Mesothelial cell of epicardium (in vitro differentiated cells): ENCODE data around the gene NRSN2. TPM values are rescaled to one million over a fixed set of nuclear protein-coding genes. Genes with fewer than 3 reads are reported as not detected.
A peak's percentile ranks its signal among the peaks of the same experiment; 100 is the strongest.
"Not testable (repeated sequence)": the region's sequence is repeated elsewhere in the genome, so short reads cannot be mapped to it uniquely, and the experiment has no call there.

Experiments
- DNase-seq, 2 experiments: peaks; one replicate each; pipeline ENCODE4 v3.0.0; 2021; ENCODE audit warnings: low spot score in 2 of 2; ENCODE audit not compliant: unreplicated experiment in 2 of 2
- H3K27ac Mint-ChIP-seq: 2 replicates; pipeline ENCODE4 v1.8.0; 2021; ENCODE audit warnings: mixed read lengths
- H3K27me3 Mint-ChIP-seq: 2 replicates; pipeline ENCODE4 v1.8.0; 2021; ENCODE audit warnings: low read depth, mixed read lengths
- H3K36me3 Mint-ChIP-seq: 2 replicates; pipeline ENCODE4 v1.8.0; 2021; ENCODE audit warnings: mixed read lengths
- H3K4me1 Mint-ChIP-seq: 2 replicates; pipeline ENCODE4 v1.8.0; 2021; ENCODE audit warnings: mixed read lengths
- H3K4me3 Mint-ChIP-seq: 2 replicates; pipeline ENCODE4 v1.8.0; 2021; ENCODE audit warnings: mild to moderate bottlenecking, moderate library complexity, mixed read lengths
- H3K9me3 Mint-ChIP-seq: 2 replicates; pipeline ENCODE4 v1.8.0; 2021; ENCODE audit warnings: mixed read lengths
- total RNA-seq: library from RNA; stranded (reverse); gene quantifications from 3 replicates; pipeline ENCODE4 v1.2.1, GENCODE V29; 2021
- TF ChIP-seq, protein P1 (sequence below): fragments of 200-600 bp; sonication (generic); IDR thresholded peaks from one replicate; pipeline ENCODE4 v1.5.0; 2021; ENCODE audit warnings: antibody characterized with exemption; ENCODE audit not compliant: unreplicated experiment

Gene NRSN2
- total RNA-seq, 1 donor from 2014 or later = 46.2 TPM

DNA sequence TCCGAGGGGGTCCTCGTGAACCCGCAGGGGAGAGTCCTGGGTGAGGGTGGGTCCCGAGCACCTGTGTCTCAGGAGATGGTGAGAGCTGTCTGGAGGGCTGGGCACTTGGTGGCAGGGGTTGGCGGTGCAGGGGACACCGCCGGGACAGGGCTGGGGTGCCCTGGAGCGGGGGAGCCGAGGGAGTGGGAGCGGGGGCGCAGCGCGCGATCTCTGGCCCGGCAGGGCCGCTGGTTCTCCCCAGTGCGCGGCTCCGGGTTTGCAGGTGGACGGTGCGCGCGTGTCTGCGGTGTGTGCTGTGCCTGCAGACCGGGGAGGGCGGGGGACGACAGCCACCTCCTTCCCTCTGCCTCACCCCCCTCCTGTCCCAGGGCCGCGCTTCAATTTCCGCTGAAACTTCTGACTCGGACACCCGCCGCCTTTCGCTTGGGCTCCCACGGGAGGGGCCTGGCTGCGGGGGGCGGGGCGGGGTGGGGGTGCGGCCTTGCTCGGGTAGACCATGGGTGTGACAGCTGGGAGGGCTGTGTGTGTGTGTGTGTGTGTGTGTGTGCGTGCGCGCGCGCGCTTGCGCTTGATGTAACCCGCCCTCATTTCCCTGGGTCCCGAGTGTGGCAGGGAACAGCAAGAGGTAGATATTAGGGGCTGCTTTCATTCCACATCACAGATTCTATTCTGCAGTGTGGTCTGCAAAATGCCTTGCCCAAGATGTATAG is 34.8 kb downstream of the NRSN2 start:
- DNase-seq = peak in 1 of 2 experiments; percentile 56
- Mint-ChIP-seq H3K36me3 (no peaks in the 10 kb centered on the region), H3K4me3 (peak overlapping the region; percentile 65), H3K27me3 (no peaks in the 10 kb centered on the region), H3K27ac (no peak overlapping the region), H3K4me1 (peaks cover 2% of the 10 kb centered on the region), H3K9me3 (no peaks in the 10 kb centered on the region)
- TF ChIP-seq, protein P1, sequence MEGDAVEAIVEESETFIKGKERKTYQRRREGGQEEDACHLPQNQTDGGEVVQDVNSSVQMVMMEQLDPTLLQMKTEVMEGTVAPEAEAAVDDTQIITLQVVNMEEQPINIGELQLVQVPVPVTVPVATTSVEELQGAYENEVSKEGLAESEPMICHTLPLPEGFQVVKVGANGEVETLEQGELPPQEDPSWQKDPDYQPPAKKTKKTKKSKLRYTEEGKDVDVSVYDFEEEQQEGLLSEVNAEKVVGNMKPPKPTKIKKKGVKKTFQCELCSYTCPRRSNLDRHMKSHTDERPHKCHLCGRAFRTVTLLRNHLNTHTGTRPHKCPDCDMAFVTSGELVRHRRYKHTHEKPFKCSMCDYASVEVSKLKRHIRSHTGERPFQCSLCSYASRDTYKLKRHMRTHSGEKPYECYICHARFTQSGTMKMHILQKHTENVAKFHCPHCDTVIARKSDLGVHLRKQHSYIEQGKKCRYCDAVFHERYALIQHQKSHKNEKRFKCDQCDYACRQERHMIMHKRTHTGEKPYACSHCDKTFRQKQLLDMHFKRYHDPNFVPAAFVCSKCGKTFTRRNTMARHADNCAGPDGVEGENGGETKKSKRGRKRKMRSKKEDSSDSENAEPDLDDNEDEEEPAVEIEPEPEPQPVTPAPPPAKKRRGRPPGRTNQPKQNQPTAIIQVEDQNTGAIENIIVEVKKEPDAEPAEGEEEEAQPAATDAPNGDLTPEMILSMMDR = no peak

GRCh38 chr20:382291-383115 is 35.6 kb downstream of the NRSN2 start:
- TF ChIP-seq, protein P1 = no peak

DNA sequence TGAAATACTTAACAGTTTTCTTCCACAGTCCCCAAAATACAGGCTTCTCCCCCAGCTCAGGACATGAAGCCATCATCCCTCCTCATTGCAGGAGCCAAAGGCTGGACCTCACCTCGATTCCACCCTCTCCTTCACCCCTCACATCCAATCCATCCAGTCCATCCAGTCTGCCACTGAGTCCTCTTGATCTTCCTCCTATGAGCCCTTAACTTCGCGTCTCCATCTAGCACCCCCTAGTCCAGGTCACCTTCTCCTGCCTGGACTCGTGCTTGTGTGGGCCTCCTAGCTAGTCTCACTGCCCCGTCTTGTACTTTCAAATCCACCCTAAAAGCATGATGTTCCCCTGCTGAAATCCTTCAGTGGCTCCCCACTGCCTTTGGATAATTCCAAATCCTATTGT is 37.0 kb downstream of the NRSN2 start:
- H3K27ac Mint-ChIP-seq = no peak overlapping the region
- H3K36me3 Mint-ChIP-seq = no peaks in the 10 kb centered on the region
- no peaks in the 10 kb centered on the region for H3K9me3 Mint-ChIP-seq
- no peaks in the 10 kb centered on the region for H3K27me3 Mint-ChIP-seq
- TF ChIP-seq, protein P1 = no peak
- no peak overlapping the region for H3K4me3 Mint-ChIP-seq
- DNase-seq = no peak
- peaks cover 2% of the 10 kb centered on the region for H3K4me1 Mint-ChIP-seq

More at GRCh38 chr20:382291-383115, 35.6 kb downstream of the NRSN2 start:
- DNase-seq = no peak
- peaks cover 2% of the 10 kb centered on the region for H3K4me1 Mint-ChIP-seq
- no peaks in the 10 kb centered on the region for H3K9me3 Mint-ChIP-seq
- H3K4me3 Mint-ChIP-seq = peak overlapping the region; percentile 65
- no peak overlapping the region for H3K27ac Mint-ChIP-seq
- no peaks in the 10 kb centered on the region for H3K36me3 Mint-ChIP-seq
- no peaks in the 10 kb centered on the region for H3K27me3 Mint-ChIP-seq

- TF ChIP-seq, protein P1 = no peak
- no peak for DNase-seq
- H3K27ac Mint-ChIP-seq = no peak overlapping the region
- H3K36me3 Mint-ChIP-seq = no peaks in the 10 kb centered on the region
- no peaks in the 10 kb centered on the region for H3K9me3 Mint-ChIP-seq
- H3K4me1 Mint-ChIP-seq = peaks cover 2% of the 10 kb centered on the region
- no peak overlapping the region for H3K4me3 Mint-ChIP-seq
- H3K27me3 Mint-ChIP-seq = no peaks in the 10 kb centered on the region
Measured at GRCh38 chr20:384723-385122, 37.8 kb downstream of the NRSN2 start.

GRCh38 chr20:385448-385847 is 38.5 kb downstream of the NRSN2 start:
- TF ChIP-seq, protein P1 = no peak
- H3K36me3 Mint-ChIP-seq = no peaks in the 10 kb centered on the region
- H3K4me3 Mint-ChIP-seq = no peak overlapping the region
- no peak for DNase-seq
- no peaks in the 10 kb centered on the region for H3K9me3 Mint-ChIP-seq
- peaks cover 2% of the 10 kb centered on the region for H3K4me1 Mint-ChIP-seq
- H3K27ac Mint-ChIP-seq = no peak overlapping the region
- H3K27me3 Mint-ChIP-seq = no peaks in the 10 kb centered on the region

DNA sequence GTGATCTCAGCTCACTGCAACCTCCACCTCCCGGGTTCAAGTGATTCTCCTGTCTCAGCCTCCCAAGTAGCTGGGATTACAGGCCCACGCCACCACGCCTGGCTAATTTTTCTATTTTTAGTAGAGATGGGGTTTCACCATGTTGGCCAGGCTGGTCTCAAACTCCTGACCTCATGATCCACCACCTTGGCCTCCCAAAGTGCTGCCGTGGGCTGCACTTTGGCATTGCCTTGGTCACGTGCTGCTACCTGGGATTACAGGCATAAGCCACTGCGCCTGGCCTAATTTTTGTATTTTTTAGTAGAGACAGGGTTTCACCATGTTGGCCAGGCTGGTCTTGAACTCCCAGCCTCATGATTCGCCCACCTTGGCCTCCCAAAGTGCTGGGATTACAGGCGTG is 39.7 kb downstream of the NRSN2 start:
- H3K9me3 Mint-ChIP-seq, H3K27ac Mint-ChIP-seq, H3K4me1 Mint-ChIP-seq, H3K4me3 Mint-ChIP-seq, H3K36me3 Mint-ChIP-seq, H3K27me3 Mint-ChIP-seq, DNase-seq: not testable (repeated sequence)
